NCI-H1105 (cell line): ENCODE data around the gene CLPTM1.
A peak's percentile ranks its signal among the peaks of the same experiment; 100 is the strongest.
"Not testable (repeated sequence)": the region's sequence is repeated elsewhere in the genome, so short reads cannot be mapped to it uniquely, and the experiment has no call there.

Experiments
- DNase-seq: peaks from one replicate; lab custom pipeline; 2025; lab: John Stamatoyannopoulos, UW

Gene CLPTM1

DNA sequence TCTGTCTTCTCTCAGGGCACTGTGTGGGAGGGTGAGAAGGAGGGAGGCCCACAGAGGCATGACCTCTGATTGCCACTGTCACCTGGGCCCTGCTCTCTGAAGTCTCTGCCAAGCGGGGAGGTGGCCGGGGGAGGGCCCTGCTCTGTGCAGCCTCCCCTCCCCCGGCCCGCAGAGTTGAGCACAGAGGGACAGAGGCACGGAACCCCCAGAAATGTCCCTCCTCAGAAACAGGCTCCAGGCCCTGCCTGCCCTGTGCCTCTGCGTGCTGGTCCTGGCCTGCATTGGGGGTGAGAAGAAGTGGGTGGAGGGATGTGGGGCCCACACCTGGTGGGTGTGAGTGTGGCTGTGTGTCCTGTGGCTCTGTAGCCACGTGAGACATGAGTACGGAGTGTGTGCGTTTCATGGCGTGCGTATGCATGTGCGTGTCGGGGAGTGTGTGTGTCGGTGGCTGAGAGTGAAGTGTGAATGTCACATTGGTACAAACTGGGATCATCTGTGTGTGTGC lies 13.1 kb upstream of the CLPTM1 start, which contains the start of gene APOC4:
TSS of gene APOC4 (plus strand) at position 171 of the 505 bp plus-strand sequence. CDS start at position 212, 41 bp downstream.
- no peak for DNase-seq

DNA sequence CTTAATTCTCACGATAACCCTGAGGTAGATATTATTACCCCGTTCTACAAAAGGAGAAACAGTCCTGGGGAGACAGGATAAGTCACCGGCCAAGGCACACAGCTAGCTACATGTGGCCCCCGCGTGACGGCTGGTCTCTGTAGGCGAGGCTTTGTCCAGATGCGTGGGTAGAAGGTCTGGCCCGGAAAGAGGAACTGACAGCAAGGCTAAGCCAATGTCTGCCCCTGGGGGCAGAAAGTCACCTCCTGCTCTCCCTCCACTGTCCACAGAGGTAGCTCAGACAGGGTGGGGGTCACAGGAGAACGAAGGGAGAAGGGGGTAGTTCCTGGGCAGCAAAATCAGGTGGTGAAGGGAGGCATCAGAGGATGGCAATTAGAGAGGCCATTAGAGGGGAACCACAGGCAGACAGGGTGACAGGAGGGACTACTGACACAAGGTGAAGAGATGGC lies 11.4 kb upstream of the CLPTM1 start:
- no peak for DNase-seq

DNA sequence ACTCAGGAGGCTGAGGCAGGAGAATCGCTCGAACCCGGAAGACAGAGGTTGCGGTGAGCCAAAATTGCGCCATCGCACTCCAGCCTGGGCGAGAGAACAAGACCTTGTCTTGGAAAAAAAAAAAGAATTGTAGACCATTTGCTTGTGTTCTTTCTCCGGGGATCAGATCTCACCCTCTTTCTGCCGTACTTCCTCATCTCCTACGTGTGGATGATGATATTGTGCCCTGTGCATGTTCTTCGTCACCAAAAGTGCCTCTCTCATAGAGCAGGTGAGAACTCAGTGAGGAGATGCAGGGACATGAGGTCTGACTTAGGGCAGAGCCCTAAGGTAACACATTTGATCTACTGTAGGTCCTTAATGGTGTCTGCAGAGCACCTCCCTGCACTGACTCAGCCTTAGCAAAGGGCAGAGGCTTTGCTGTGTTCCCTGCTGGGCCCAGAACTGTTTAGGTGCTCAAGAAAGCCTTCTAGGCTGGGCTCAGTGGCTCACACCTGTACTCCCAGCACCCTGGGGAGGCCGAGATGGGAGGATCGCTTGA lies 8.1 kb upstream of the CLPTM1 start:
- DNase-seq = no peak

GRCh38 chr19:44948237-44948636 lies 6.9 kb upstream of the CLPTM1 start:
- no peak for DNase-seq

DNA sequence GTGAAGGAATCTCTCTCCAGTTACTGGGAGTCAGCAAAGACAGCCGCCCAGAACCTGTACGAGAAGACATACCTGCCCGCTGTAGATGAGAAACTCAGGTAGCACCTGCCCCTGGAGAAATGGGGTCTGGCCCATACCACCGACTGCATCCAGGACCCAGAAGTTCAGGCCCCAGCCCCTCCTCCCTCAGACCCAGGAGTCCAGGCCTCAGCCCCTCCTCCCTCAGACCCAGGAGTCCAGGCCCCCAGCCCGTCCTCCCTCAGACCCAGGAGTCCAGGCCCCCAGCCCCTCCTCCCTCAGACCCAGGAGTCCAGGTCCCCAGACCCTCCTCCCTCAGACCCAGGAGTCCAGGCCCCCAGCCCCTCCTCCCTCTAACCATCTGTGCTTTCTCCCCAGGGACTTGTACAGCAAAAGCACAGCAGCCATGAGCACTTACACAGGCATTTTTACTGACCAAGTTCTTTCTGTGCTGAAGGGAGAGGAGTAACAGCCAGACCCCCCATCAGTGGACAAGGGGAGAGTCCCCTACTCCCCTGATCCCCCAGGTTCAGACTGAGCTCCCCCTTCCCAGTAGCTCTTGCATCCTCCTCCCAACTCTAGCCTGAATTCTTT lies 6.3 kb upstream of the CLPTM1 start:
- DNase-seq = no peak

GRCh38 chr19:44949550-44949949 lies 5.6 kb upstream of the CLPTM1 start:
- no peak for DNase-seq

- peak; percentile 68 for DNase-seq
Observed at GRCh38 chr19:44951179-44952159, 3.7 kb upstream of the CLPTM1 start.

GRCh38 chr19:44954278-44954648 lies 917 bp upstream of the CLPTM1 start:
- DNase-seq = no peak

- no peak for DNase-seq
Observed at GRCh38 chr19:44955505-44956439, 592 bp downstream of the CLPTM1 start.

GRCh38 chr19:44957526-44957925 lies 2.3 kb downstream of the CLPTM1 start:
- DNase-seq = no peak

DNA sequence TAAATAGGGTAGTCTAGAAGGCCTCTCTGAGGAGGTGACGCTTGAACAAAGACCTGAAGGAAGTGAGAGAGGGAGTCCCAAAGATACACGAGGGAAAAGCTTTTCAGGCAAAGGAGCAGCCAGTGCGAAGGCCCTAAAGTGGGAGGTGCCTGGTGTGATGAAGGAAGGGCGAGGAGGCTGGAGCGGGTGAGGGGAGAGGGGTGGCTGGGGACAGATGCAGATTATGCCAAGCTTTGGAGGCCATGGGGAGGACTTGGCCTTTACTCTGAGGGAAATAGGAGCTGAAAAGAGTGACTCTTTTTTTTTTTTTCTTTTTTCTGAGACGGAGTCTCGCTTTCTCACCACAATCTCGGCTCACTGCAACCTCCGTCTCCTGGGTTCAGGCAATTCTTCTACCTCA lies 2.9 kb downstream of the CLPTM1 start:
- no peak for DNase-seq

DNA sequence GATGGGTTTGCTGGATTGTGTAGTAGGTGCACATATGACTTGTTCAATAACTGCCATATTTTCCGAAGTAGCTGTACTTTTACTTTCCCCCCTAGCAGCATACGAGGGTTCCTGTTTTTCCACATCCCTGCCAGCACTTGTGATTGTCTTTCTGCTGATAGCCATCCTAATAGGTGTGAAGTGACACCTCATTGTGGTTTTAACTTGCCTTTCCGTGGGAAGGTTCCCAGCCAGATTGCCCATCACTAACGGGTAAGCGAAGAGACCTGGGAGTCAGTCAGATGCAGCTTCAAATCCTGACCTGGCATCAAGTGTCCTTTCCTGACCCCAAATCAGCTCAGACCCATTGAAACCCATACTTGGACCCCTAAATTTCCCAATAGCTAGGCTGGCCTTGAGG lies 4.5 kb downstream of the CLPTM1 start:
- no peak for DNase-seq

GRCh38 chr19:44960906-44961728 lies 5.9 kb downstream of the CLPTM1 start:
- no peak for DNase-seq

- no peak for DNase-seq
Observed at GRCh38 chr19:44961821-44962220, 6.6 kb downstream of the CLPTM1 start.

DNA sequence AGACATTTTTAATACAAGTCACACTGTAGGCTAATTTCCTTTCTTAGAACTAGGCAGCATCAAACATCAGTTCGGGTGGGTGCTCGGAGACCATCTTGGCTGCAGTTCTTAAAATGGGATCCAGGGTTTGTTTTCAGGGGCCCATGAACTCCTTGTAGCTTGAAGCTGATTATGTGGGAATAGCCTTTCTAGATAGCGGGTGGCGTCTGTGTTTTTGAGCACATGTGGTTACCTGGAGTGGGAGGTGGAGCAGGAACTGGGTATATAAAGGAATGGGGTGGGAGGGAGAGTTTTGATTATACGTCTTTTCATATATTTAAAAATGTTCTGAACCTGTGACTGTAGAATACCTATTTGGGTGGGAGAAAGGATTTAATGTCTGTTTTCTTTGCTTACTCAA lies 12.9 kb downstream of the CLPTM1 start:
- DNase-seq = no peak

GRCh38 chr19:44968670-44969069 lies 13.5 kb downstream of the CLPTM1 start:
- no peak for DNase-seq

GRCh38 chr19:44969437-44969836 lies 14.3 kb downstream of the CLPTM1 start:
- DNase-seq = no peak

- DNase-seq = not testable (repeated sequence)
Observed at GRCh38 chr19:44971451-44971850, 16.3 kb downstream of the CLPTM1 start.

DNA sequence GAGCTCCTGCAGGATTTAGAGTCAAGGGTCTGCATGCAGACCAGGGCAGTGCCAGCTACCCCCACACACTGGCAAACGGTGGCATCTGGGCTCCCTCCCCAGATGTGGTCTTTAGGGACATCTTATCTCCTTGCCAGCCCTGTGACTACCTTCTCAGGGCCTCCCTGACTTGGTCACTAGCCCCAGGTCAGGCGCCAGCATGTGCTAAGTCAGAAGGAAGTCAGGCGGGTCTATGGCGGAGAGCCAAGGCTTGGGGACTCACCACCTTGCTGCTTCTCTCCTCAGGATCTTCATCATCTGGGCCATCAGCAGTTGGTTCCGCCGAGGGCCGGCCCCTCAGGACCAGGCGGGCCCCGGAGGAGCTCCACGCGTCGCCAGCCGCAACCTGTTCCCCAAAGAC lies 17.6 kb downstream of the CLPTM1 start:
- DNase-seq = no peak

DNA sequence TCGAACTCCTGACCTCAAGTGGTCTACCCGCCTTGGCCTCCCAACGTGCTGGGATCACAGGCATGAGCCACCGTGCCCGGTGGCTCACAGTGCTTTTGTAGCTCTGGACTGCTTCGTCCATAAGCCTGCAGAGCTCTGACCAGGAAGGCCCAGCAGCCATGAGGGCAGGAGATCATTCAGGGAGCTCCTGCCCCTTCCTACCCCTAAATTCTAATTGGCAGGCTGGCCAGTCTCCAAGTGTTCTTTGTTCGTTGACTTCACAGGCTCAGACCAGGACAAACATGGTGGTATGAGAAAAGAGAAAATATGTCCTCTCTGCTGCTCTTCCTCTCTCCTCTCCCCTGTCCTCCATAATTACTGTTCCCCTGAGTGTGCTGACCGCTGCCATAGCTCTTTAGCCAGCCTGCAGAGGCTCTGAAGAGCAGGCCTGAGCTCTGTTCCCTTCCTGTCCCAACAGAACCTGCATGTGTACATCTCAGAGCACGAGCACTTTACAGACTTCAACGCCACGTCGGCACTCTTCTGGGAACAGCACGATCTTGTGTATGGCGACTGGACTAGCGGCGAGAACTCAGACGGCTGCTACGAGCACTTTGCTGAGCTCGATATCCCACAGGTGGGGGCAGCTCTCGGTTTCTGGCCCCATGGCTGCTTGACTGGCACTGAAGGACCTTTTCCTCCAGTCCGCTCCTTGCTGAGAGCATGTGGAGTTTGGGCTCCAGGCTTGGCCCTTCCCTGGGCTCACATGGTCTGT lies 19.0 kb downstream of the CLPTM1 start:
- no peak for DNase-seq
